ENCODE measurements around the gene SORCS1.

The SORCS1 gene

GRCh38 chr10:107157071-107157470, 7.4 kb downstream of the SORCS1 start:
- H3K27ac ChIP-seq (ENCODE audit: low read length): no peak overlapping the region
- no peak overlapping the region for H3K4me3 ChIP-seq (ENCODE audit: low read depth in 1 of 2, low read length in 2 of 2)
- H3K36me3 ChIP-seq (ENCODE audit: control insufficient read depth in 1 of 2, insufficient read depth in 2 of 2, low read length in 2 of 2): no peaks in the 10 kb centered on the region
- H3K4me1 ChIP-seq (ENCODE audit: control insufficient read depth in 1 of 2, insufficient read depth in 2 of 2, low read length in 2 of 2): no peaks in the 10 kb centered on the region
- H3K27me3 ChIP-seq (ENCODE audit: low read depth, low read length): peaks cover 4% of the 10 kb centered on the region
- H3K9me3 ChIP-seq (ENCODE audit: control insufficient read depth in 1 of 2, low read length in 2 of 2): no peaks in the 10 kb centered on the region

- Histone ChIP-seq H3K36me3 (ENCODE audit: control insufficient read depth in 1 of 2, insufficient read depth in 2 of 2, low read length in 2 of 2) (no peaks in the 10 kb centered on the region), H3K27ac (ENCODE audit: low read length) (no peak overlapping the region), H3K9me3 (ENCODE audit: control insufficient read depth in 1 of 2, low read length in 2 of 2) (no peaks in the 10 kb centered on the region), H3K27me3 (ENCODE audit: low read depth, low read length) (no peaks in the 10 kb centered on the region), H3K4me3 (ENCODE audit: low read depth in 1 of 2, low read length in 2 of 2) (no peak overlapping the region), H3K4me1 (ENCODE audit: control insufficient read depth in 1 of 2, insufficient read depth in 2 of 2, low read length in 2 of 2) (no peaks in the 10 kb centered on the region)
Measured at GRCh38 chr10:107152087-107152486, 12.4 kb downstream of the SORCS1 start.

GRCh38 chr10:107148906-107149305, 15.6 kb downstream of the SORCS1 start:
- no peak overlapping the region for H3K27ac ChIP-seq (ENCODE audit: low read length)

GRCh38 chr10:107144490-107144889, 20.0 kb downstream of the SORCS1 start:
- H3K27me3 ChIP-seq (ENCODE audit: low read depth, low read length): no peaks in the 10 kb centered on the region
- H3K36me3 ChIP-seq (ENCODE audit: control insufficient read depth in 1 of 2, insufficient read depth in 2 of 2, low read length in 2 of 2): no peaks in the 10 kb centered on the region
- H3K27ac ChIP-seq (ENCODE audit: low read length): no peak overlapping the region
- H3K9me3 ChIP-seq (ENCODE audit: control insufficient read depth in 1 of 2, low read length in 2 of 2): no peaks in the 10 kb centered on the region
- no peak overlapping the region for H3K4me3 ChIP-seq (ENCODE audit: low read depth in 1 of 2, low read length in 2 of 2)
- no peaks in the 10 kb centered on the region for H3K4me1 ChIP-seq (ENCODE audit: control insufficient read depth in 1 of 2, insufficient read depth in 2 of 2, low read length in 2 of 2)

More at GRCh38 chr10:107148906-107149305, 15.6 kb downstream of the SORCS1 start:
- H3K36me3 ChIP-seq (ENCODE audit: control insufficient read depth in 1 of 2, insufficient read depth in 2 of 2, low read length in 2 of 2): no peaks in the 10 kb centered on the region
- H3K4me1 ChIP-seq (ENCODE audit: control insufficient read depth in 1 of 2, insufficient read depth in 2 of 2, low read length in 2 of 2): no peaks in the 10 kb centered on the region
- no peaks in the 10 kb centered on the region for H3K27me3 ChIP-seq (ENCODE audit: low read depth, low read length)
- H3K4me3 ChIP-seq (ENCODE audit: low read depth in 1 of 2, low read length in 2 of 2): no peak overlapping the region
- H3K9me3 ChIP-seq (ENCODE audit: control insufficient read depth in 1 of 2, low read length in 2 of 2): no peaks in the 10 kb centered on the region

- H3K4me3 ChIP-seq (ENCODE audit: low read depth in 1 of 2, low read length in 2 of 2): no peak overlapping the region
- H3K9me3 ChIP-seq (ENCODE audit: control insufficient read depth in 1 of 2, low read length in 2 of 2): no peaks in the 10 kb centered on the region
- no peaks in the 10 kb centered on the region for H3K27me3 ChIP-seq (ENCODE audit: low read depth, low read length)
- H3K36me3 ChIP-seq (ENCODE audit: control insufficient read depth in 1 of 2, insufficient read depth in 2 of 2, low read length in 2 of 2): no peaks in the 10 kb centered on the region
- H3K27ac ChIP-seq (ENCODE audit: low read length): no peak overlapping the region
- H3K4me1 ChIP-seq (ENCODE audit: control insufficient read depth in 1 of 2, insufficient read depth in 2 of 2, low read length in 2 of 2): no peaks in the 10 kb centered on the region
Measured at GRCh38 chr10:107141524-107142061, 22.9 kb downstream of the SORCS1 start.

- H3K36me3 ChIP-seq (ENCODE audit: control insufficient read depth in 1 of 2, insufficient read depth in 2 of 2, low read length in 2 of 2): no peaks in the 10 kb centered on the region
- H3K4me1 ChIP-seq (ENCODE audit: control insufficient read depth in 1 of 2, insufficient read depth in 2 of 2, low read length in 2 of 2): no peaks in the 10 kb centered on the region
- no peaks in the 10 kb centered on the region for H3K27me3 ChIP-seq (ENCODE audit: low read depth, low read length)
- H3K27ac ChIP-seq (ENCODE audit: low read length): no peak overlapping the region
- H3K4me3 ChIP-seq (ENCODE audit: low read depth in 1 of 2, low read length in 2 of 2): no peak overlapping the region
- H3K9me3 ChIP-seq (ENCODE audit: control insufficient read depth in 1 of 2, low read length in 2 of 2): no peaks in the 10 kb centered on the region
Measured at GRCh38 chr10:107139237-107139636, 25.3 kb downstream of the SORCS1 start.

GRCh38 chr10:107133656-107134055, 30.9 kb downstream of the SORCS1 start:
- Histone ChIP-seq H3K27me3 (ENCODE audit: low read depth, low read length) (no peaks in the 10 kb centered on the region), H3K9me3 (ENCODE audit: control insufficient read depth in 1 of 2, low read length in 2 of 2) (no peaks in the 10 kb centered on the region), H3K27ac (ENCODE audit: low read length) (no peak overlapping the region), H3K4me1 (ENCODE audit: control insufficient read depth in 1 of 2, insufficient read depth in 2 of 2, low read length in 2 of 2) (no peaks in the 10 kb centered on the region), H3K36me3 (ENCODE audit: control insufficient read depth in 1 of 2, insufficient read depth in 2 of 2, low read length in 2 of 2) (no peaks in the 10 kb centered on the region), H3K4me3 (ENCODE audit: low read depth in 1 of 2, low read length in 2 of 2) (no peak overlapping the region)

- no peak overlapping the region for H3K27ac ChIP-seq (ENCODE audit: low read length)
- H3K36me3 ChIP-seq (ENCODE audit: control insufficient read depth in 1 of 2, insufficient read depth in 2 of 2, low read length in 2 of 2): no peaks in the 10 kb centered on the region
- no peaks in the 10 kb centered on the region for H3K9me3 ChIP-seq (ENCODE audit: control insufficient read depth in 1 of 2, low read length in 2 of 2)
- no peaks in the 10 kb centered on the region for H3K27me3 ChIP-seq (ENCODE audit: low read depth, low read length)
- no peaks in the 10 kb centered on the region for H3K4me1 ChIP-seq (ENCODE audit: control insufficient read depth in 1 of 2, insufficient read depth in 2 of 2, low read length in 2 of 2)
- H3K4me3 ChIP-seq (ENCODE audit: low read depth in 1 of 2, low read length in 2 of 2): no peak overlapping the region
Measured at GRCh38 chr10:107129000-107129399, 35.5 kb downstream of the SORCS1 start.

- peaks cover 0 to 3% of the 10 kb centered on the region in 2 donors for H3K4me1 ChIP-seq (ENCODE audit: control insufficient read depth in 1 of 2, insufficient read depth in 2 of 2, low read length in 2 of 2)
- H3K9me3 ChIP-seq (ENCODE audit: control insufficient read depth in 1 of 2, low read length in 2 of 2): no peaks in the 10 kb centered on the region
- no peak overlapping the region for H3K4me3 ChIP-seq (ENCODE audit: low read depth in 1 of 2, low read length in 2 of 2)
- H3K36me3 ChIP-seq (ENCODE audit: control insufficient read depth in 1 of 2, insufficient read depth in 2 of 2, low read length in 2 of 2): no peaks in the 10 kb centered on the region
- H3K27ac ChIP-seq (ENCODE audit: low read length): no peak overlapping the region
- no peaks in the 10 kb centered on the region for H3K27me3 ChIP-seq (ENCODE audit: low read depth, low read length)
Measured at GRCh38 chr10:107126512-107127065, 37.9 kb downstream of the SORCS1 start.

GRCh38 chr10:107122703-107123102, 41.8 kb downstream of the SORCS1 start:
- Histone ChIP-seq H3K27ac (ENCODE audit: low read length) (no peak overlapping the region), H3K9me3 (ENCODE audit: control insufficient read depth in 1 of 2, low read length in 2 of 2) (no peaks in the 10 kb centered on the region)

GRCh38 chr10:107118866-107119265, 45.6 kb downstream of the SORCS1 start:
- no peak overlapping the region for H3K27ac ChIP-seq (ENCODE audit: low read length)
- no peaks in the 10 kb centered on the region for H3K27me3 ChIP-seq (ENCODE audit: low read depth, low read length)
- no peaks in the 10 kb centered on the region for H3K36me3 ChIP-seq (ENCODE audit: control insufficient read depth in 1 of 2, insufficient read depth in 2 of 2, low read length in 2 of 2)
- H3K4me3 ChIP-seq (ENCODE audit: low read depth in 1 of 2, low read length in 2 of 2): no peak overlapping the region
- peaks cover 0 to 2% of the 10 kb centered on the region in 2 donors for H3K9me3 ChIP-seq (ENCODE audit: control insufficient read depth in 1 of 2, low read length in 2 of 2)
- H3K4me1 ChIP-seq (ENCODE audit: control insufficient read depth in 1 of 2, insufficient read depth in 2 of 2, low read length in 2 of 2): peaks cover 0 to 3% of the 10 kb centered on the region in 2 donors

More at GRCh38 chr10:107122703-107123102, 41.8 kb downstream of the SORCS1 start:
- no peaks in the 10 kb centered on the region for H3K27me3 ChIP-seq (ENCODE audit: low read depth, low read length)
- H3K4me3 ChIP-seq (ENCODE audit: low read depth in 1 of 2, low read length in 2 of 2): no peak overlapping the region
- peaks cover 0 to 3% of the 10 kb centered on the region in 2 donors for H3K4me1 ChIP-seq (ENCODE audit: control insufficient read depth in 1 of 2, insufficient read depth in 2 of 2, low read length in 2 of 2)
- no peaks in the 10 kb centered on the region for H3K36me3 ChIP-seq (ENCODE audit: control insufficient read depth in 1 of 2, insufficient read depth in 2 of 2, low read length in 2 of 2)
